DMS53 treated with DMSO at 0.1 percent for 48 hours (cell line): ENCODE results near the gene RTEL1.
A peak's percentile ranks its signal among the peaks of the same experiment; 100 is the strongest.

Experiments
- DNase-seq: peaks from one replicate; lab custom pipeline; 2025; ENCODE audit not compliant: unreplicated experiment; lab: John Stamatoyannopoulos, UW

Gene RTEL1

DNA sequence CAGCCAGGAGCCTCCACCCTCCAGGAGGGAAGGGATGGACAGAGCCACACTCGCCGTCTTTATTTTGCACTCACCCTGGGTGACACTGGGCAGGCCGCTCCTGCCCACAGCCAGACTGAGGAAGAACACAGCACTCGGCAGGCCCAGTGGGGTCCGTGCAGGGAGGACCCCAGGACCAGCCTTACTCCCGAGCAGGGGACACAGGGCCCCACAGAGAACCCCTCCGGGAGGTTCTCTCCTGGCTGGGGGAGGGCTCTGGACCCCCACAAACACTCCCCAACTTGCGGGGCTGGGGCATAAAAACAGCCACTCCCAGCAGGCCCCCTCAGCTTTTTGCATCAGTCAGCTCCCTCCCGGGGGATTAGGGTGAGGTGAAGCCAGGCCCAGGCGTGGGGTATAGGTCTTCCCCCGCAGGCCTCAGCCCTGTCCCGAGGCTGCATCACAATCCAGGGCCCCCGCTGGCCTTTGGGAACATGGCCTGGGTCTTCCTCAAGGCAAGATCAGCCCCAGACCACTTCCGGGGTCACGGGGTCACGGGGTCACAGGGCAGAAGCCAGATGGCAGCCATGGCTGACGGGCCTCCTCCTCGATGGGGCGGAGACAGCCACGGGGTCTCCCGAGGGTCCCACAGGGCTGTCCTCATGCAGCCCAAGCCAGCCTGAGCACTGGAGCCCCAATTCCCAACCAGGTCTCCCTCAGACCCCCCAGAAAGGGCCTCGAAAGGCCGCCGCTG, 41.5 kb downstream of the RTEL1 start:
- DNase-seq: no peak

DNA sequence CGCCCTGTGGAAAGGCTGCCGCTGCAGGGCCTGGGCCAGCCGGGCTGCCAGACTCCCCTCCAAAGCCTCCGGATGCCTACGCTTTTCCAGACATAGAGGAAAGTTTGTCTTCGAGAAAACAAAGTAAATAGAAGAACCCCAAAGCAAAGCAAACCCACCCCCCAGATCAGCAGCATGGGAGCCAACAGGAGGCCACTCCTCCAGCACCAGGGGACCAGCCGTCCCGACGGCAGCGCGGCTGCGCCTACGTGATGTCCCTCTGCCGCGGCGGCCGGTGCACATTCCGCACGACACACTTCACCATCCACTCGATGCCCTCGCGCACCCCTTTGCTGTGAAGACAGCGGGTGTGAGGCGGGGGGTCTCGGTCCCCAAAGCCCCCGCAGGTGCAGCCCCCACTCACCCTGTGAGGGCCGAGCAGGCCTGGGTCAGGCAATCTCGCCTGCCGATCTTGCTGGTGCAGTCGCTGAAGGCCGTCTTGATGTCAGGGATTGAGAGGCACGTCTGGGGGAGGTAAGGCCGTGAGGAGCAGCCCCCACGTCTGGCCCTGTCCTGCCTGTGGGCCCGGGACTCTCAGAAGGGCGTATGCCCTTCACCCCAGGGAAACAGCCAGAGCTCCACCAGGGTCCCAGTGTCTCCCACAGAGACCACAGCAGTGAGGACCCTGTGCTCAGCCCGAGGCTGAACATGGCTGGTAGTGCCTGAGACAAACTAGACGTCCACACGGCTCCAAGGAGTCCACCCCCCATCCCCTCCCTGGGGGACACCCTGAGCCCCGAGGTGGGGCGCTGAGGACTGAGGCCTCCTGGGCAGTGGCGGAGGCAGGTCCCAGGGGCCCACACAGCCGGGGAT, 42.3 kb downstream of the RTEL1 start:
- DNase-seq: no peak

DNA sequence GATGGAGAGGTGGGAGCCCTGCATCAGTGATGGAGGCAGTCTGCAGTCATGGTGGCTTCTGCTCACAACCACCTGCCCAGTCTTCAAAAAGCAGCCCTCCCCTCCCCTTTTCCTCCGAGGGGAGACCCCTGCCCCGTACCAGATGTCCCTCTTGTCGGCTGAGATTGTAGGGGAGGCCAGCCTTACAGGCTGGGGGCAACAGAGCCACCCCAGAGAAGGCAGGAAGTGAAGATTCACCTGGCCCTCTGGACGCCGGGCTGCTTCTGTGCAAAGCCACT, 42.9 kb downstream of the RTEL1 start:
- no peak for DNase-seq

DNA sequence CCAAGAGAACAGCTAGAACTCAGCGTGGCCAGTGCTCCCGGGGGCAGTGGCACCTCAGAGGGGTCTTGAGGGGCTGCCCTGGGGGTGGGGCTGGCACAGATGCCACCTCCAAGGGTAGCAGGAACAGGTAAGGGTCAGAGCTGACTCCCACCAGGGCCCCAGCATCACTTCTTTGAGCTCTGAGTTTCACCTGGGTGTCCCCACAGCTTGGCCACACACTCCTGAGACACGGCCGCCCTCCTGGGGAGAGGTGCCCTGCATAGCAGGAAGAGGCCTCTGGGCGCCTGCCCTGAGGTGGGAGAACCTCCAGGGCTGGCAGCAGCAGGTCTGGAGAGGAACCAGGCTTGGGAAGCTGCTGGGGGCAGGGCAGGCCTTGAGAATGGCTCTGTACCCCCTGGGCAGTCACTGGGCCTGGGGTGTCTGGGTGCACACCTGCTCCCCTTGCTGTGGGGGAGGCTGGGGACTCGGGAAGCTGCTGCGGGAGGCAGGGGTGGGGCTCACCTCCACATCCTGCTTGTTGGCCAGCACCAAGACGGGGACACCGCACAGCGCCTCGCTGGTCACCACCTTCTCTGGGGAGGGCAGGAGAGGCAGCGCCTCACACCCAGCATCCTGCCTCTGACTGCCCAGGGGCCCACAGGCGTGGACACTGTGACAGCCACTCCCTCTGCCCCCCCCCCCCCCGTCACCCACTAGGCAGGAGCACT, 43.4 kb downstream of the RTEL1 start:
- no peak for DNase-seq

GRCh38 chr20:63702036-63702665, 44.0 kb downstream of the RTEL1 start:
- DNase-seq: no peak

DNA sequence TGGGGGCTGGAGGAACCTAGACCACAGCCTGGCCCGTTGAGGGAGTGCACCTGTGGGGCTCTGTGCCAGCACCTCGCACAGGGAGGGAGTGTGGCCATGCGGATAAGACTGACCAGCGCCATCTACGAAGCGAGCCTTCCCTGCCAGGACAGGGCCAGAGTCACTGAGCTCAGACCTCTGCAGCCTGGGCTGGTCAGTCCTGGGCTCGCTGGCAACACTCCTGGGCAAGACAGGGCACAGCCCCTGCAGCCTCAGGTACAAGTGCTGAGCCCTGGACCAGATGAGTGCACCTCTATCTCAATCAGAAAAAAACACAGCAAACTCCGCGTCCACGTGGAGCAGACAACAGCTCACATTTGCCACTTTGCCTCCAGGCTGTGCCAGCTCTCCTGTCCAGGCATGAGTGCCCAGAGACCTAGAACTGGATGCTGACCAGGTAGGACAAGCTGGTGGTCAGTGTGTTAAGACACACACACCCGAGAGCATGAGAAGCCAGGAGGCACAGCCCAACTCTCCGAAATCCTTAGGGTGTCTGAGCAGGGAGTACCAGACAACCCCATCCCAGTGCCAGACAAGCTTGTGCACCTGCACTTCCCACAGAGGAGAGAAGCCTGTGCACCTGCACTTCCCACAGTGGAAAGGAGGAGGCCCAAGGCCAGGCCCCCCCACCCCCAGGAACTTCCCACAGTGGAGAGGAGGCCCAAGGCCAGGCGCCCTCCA, 44.8 kb downstream of the RTEL1 start:
- no peak for DNase-seq

GRCh38 chr20:63703471-63703975, 45.4 kb downstream of the RTEL1 start:
- no peak for DNase-seq

GRCh38 chr20:63703976-63704748, 46.0 kb downstream of the RTEL1 start:
- no peak for DNase-seq

DNA sequence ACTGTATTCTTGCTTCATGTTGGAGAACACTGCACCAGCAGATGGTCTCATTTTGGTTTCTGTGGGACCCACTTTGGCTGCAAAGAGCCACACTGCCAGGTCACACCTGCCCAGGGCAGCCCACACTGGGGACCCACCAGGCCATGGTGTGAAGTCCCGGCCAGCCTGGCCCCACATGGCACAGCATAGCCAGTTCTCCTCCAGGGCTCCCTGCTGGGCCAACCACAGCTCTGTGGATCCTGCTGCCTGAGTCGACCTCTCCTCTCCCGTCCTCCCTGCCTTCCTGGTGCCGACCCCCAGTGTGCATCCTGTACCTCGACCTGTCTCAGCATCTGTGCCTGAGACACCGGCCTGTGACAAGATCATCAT, 46.6 kb downstream of the RTEL1 start:
- no peak for DNase-seq

DNA sequence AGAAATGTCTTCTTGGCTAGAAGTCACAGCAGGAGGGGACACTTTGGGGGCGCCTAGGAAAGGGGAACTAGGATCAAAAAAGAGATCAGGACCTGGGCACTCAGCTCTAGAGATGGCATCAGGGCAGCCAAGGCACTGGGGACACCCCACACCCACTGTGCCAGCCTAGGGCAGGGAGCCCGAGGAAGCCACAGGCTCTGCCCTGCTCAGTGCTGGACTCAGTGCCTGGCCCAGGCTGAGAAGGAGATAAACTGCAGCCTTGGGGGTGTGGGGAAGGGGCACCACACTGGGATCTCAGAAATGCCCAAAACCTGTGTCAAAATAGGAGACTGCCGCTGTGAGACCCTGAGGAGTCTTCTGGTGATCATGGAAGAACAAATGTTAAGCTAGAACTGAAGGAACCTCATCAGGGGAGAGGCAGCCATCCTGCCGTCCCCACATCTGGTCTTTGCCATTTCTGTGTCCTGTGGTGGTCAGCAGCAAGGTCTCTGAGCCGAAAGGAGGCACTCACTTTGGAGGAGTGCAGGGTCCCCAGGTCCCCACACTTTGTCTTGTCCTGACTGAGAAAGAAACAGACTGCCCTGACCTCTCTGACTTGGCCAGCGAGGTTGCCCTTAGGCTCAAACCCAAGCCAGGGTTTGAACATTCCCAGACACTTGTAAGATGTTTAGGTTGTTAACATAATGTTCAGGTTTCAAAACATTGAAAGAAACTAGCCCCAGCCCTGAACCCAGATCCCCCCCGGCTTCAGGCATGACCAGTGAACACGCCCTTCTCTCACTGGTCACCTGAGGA, 47.3 kb downstream of the RTEL1 start:
- no peak for DNase-seq

GRCh38 chr20:63706027-63706695, 48.0 kb downstream of the RTEL1 start:
- DNase-seq: no peak

DNA sequence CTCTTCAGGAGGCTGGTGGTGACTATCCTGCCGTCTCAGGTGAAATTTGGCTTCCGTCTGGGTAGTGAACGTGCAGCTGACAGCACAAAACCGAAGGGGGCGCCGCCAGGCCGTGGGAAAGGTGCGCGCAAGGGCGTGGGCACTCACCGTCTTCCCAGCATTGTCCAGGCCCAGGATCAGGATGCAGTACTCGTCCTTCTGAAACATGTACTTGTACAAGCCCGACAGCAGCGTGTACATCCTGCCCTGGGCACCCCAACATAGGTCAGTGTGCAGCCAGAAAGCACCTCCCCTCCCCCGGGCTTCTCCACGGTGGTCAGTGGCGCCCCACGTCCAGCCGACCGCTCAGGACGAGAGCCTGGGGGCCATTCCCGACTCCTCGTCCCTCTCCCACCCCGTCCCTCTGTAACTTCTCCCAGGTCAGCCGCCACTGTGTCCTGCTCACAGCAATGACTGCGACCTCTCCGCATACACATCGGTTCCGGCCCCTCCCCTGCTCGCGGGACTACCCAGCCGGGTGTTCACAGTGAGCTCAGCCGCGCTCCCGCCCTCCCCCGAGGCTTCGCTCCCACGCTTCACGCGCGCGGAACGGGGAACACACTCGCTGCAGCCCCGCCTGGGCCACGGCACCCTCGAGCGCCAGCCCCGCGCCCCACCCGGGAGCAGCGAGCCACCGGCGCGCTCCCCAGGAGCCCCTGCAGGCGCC, 48.9 kb downstream of the RTEL1 start:
- DNase-seq: no peak

DNA sequence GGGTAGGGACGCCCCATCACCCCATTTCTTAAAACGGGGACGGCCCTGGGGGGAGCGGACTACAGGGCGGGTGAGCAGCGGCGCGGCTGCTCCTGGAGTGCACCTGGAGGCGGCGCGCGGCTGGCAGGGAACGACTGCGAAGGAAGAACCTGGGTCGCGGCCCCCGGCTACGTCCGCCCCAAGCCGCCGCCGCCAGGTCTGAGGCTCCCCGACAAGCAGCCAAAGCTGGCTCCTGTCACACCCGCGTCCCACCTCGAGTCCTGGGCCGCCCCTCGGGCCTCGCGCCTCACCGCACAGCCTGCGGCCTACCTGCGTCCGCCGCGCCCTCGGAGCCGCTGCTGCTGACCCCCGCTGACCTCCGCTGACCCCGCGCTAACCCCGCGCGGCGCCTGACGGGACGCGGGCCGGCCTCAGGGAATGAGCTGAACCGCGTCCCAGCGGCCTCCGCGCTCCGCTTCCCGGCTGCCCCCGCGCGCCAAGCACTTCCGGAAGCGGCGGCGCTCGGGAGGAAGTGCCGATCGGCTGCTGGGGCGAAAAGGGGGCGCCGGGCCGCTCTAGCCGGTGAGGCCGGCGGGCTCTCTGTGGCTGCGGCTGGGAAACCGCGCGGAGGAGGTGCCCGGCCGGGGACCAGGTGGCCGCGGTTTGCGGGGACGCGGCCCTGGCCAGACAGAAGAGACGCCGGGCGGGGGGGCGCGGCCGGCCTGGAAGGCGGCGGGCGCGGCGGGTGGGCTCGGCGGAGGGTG, 49.6 kb downstream of the RTEL1 start, which contains the start of the genes ARFRP1 and ZGPAT:
ARFRP1 (minus strand) TSS at position 419 of the 743 bp plus-strand sequence. CDS start 885 bp downstream, outside the sequence.
ZGPAT (plus strand) TSS at position 482 of the 743 bp plus-strand sequence. CDS start 542 bp downstream, outside the sequence.
- peak; percentile 72 for DNase-seq

GRCh38 chr20:63708301-63709148, 50.4 kb downstream of the RTEL1 start:
- DNase-seq: no peak

DNA sequence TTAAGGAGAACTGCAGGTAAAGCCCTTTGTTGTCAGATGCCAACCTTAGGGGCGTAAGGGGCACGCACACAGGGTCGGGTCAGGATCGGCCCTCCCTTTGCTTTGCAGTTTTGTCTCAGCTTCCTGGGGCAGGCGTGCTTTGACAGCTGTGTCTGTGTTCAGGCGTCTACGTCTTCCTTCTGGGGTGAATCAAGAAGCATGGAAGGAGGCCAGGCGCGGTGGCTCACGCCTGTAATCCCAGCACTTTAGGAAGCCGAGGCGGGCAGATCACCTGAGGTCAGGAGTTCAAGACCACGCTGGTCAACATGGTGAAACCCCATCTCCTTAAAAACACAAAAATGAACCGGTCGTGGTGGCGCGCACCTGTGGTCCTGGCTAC, 51.0 kb downstream of the RTEL1 start:
- no peak for DNase-seq

DNA sequence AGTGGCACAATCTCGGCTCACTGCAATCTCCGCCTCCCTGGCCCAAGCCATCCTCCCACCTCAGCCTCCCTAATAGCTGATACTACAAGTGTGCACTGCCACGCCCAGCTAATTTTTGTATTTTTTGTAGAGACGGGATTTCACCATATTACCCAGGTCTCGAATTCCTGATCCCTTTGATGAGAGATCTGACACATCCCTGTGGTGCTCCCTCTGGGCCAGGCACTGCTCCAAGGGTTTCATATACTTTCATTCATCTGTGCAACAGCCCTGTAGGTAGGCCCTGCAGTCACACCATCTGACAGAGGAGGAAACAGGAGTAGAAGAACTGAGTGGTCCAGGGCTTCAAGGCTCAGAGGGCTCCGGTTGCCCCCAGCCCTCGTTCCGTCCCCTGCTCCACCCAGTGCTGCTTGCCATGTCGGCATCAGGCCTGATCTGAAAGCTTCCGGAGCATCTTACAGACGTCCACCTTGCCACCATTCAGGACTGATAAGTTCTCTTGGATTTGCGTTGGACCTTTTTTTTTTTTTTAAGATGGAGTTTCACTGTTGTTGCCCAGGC, 53.1 kb downstream of the RTEL1 start:
- DNase-seq: no peak
